T-helper 1 cell treated with Interleukin-12 subunit alpha and Interleukin-12 subunit beta and Interleukin-4 antibody, amounts not matched to agents 30 ng/mL and 1 ng/mL, for 36 hours (primary cell): ENCODE results near the gene CIBAR2. TPM values are rescaled to one million over a fixed set of nuclear protein-coding genes. Genes with fewer than 3 reads are reported as not detected.

Experiments used
- intact Hi-C: fragments of 100-400 bp; cut with micrococcal nuclease; formaldehyde crosslinking; loops from one replicate; pipeline ENCODE4 v1.15.1; 2024
- total RNA-seq: library from RNA; stranded (reverse); gene quantifications from 2 replicates; pipeline ENCODE4 v1.2.3, GENCODE V29; 2022

Gene CIBAR2
- total RNA-seq, 1 donor from 2014 or later = not detected

DNA sequence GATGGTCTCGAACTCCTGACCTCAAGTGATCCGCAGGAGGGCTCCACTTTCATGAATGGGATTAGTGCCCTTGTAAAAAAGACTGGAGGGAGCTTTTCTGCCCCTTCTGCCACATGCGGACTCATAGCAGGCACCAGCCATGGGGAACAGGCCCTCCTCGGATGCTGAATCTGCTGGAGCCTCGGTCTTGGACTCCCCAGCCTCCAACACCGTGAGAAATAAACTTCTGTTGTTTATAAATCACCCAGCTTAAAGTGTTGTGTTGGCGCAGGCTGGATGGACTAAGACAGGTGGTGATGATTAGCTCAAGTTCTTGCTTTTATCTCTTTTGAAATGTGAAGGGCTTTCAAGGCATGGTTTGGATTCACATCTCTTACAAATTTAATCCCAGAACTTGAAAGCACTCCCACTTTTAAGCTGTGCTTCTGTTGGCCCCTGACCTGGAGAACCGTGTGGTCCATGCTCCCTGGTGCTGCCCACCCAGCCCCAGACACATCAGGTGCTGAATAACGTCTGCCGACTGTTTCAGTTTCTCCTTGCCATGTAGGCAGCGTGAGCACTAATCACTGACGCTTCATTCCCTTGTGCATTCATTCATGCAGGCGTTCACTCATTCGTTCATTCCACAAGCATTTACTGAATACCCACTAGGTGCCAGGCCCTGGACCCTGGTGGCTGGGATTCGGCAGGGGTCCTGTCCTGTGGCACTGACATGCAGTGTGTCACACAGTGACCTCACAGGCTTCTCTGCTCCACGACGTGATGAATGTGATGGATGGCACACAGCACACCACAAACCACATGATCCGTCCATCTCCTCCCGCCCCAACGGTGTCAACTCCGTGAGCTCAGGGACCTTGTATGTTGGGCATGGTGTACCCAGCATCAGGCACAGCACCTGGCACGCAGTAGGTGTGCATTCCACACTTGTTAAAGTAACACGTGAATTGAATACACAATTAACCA, 8.9 kb downstream of the CIBAR2 start:
- intact Hi-C loops = no loop called here

DNA sequence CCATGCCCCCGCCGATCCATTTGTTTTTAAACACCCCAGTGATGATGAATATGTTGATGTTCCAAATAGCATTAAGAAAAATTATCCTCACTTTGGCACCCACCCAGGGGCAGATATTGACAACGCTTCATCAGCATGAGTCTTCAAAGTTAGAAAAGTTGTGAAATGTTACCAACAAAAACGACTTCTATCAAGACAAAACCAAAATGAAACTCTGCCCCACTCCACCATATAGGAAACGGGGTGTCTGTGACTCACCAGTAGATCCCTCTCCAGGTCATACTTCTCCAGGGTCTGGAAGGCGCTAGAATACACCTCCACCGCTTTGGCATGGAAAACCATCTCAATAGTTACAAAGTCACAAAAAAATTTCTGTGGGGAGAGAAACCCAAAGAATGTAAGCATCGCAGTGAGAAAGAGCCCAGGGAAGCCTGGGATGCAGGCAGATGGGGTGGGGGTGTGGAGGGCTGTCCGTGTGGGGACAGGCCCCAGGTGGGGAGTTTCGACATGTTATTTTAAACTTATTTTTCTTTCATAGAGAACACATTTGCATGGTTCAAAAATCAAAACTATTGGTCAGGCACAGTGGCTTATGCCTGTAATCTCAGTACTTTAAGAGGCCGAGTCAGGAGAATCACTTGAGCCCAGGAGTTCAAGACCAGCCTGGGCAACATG, 10.2 kb downstream of the CIBAR2 start:
- intact Hi-C loops = no loop called here

DNA sequence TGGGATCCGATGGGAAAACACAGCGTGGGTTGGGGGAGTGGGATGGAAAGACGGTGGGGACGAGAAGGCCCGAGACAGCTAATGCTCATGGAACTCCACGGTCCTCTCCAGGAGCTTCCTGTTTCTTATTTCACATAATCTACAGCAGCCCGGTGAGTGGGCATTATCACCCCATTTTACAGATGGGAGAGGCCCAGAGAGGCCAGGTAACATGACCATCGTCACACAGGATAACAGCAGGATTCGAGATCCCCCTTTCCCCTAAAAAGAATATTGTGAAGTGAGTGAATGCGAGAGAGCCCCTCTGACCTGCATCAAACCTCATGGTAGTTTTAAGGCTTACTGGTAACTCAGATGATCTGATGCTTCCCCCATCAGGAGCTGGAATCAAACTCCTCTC, 12.0 kb downstream of the CIBAR2 start:
- intact Hi-C loops = no loop called here

DNA sequence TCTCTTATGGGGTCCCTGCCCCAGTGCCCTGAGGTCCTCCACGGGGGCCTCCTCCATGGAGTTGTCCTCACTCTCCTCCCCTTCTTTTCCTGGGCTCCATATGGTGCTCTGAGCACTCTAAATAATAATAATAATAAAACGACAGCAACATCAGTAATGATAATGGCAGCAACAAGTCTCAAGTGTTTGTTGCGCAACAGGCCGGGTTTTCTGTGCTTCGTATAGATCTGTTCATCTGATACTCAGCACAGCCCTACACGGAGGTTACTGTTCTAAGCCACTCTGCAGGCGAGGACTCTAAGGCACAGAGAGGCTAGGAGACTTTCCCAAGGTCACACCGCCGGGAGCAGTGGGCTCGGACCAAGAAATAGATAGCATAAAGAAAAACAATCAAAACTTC, 13.7 kb downstream of the CIBAR2 start:
- intact Hi-C loops = no loop called here

DNA sequence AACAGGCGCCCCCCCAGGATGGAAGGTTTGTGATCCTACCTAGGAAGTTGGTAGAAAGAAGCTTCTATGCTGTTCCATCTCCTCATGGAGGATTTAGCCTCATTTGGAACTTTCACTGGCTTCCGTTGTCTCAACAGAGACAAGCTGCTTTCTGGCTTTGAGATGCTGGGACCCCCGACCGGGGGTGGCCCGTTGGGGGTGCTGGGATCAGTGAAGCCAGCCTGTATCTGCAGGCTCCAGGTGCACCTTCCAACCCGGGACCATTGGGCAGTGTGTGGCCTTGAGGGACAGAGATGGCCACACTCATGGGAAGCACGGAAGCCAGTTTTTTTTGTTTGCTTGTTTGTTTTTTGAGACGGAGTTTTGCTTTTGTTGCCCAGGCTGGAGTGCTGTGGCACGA, 15.4 kb downstream of the CIBAR2 start:
- intact Hi-C loops = no loop called here

- intact Hi-C loops = no loop called here
These were observed 17.5 kb downstream of the CIBAR2 start for GRCh38 chr16:85094812-85095211.

DNA sequence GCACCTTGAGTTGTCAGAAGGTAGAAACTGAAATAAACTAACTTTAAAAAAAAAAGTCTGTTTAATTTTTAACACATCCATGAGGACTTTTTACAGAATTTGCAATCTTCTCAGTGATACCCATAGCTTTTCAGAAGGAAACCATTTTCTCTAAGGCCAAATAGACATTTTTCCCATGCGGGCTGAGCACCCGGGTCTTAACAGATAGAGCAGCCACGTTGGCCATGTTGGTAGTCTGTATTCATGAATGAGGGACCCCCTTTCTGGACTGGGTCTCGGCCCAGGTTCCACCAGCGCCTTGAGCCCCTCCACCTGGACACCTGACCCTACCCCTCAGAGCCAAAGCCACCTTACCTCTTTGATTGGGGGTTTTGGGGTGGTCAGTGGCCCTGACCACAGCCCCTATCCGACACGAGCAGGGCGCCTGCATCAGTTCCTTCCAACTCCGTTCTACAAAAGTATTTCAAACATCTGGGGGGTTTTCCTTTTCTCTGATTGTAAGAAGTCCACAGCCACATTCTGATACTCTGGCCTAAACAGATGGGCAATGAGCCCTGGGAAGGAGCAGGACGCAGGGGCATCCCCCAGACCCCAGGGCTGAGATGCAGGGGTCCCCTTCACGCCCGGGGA, 18.0 kb downstream of the CIBAR2 start:
- intact Hi-C loops = no loop called here

DNA sequence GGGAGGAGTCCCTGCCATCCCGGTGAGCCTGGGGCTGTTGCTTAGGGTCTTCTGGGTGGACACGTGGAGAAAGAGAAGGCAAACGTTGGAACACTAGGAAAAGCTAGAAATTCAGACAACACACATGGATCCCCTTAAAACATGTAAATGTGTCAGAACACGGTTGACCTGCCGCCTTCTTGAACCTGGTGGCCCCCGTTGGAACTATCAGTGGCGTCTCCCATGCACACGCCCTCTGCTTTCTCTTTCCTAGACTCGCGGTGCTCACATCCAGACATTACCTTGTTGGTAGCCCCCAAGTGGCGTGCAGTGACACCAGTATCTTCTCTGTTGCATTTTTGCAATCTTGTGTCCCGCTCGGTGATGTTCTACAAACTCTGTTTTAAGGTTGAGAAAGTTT, 18.6 kb downstream of the CIBAR2 start:
- intact Hi-C loops = no loop called here

DNA sequence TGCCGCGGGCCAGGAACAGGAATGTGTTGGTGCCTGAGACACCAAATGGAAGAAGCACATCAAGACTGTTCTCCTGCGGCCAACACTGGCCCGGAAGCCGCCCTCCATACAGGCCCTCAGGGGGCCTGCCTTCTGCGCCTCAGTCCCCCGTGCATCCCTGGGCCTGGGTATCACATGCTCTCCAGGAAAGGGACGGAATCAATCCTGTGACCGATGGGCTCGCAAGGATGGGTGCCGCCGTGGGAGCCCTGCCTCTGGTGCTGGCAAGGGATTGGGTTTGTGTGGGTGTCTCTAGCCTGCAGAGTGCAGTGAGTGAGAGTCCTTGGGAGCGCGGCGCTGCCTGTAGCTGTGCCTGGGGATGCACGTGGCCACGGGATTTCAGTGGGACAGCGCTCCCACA, 19.4 kb downstream of the CIBAR2 start:
- intact Hi-C loops = no loop called here

DNA sequence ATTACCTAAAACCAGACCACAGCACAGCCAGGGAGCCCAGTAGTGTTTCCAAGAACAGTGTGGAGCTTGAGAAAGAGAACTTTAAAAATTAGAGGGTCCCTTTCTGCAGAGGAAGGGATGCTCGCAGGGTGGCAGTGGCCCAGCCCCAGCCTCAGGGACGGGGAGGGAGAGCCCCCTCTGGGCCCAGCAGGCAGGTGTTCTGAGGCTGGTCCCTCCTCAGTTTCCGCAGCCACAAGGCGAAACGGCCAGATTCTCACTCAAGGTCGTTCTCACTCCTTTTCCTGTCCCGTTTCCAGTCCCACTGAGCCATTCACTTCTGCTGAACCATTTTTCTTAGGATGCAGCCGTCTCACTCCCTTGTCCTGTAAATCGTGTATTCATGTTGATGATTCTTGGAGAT, 20.0 kb downstream of the CIBAR2 start:
- intact Hi-C loops = no loop called here

GRCh38 chr16:85091522-85091910, 20.8 kb downstream of the CIBAR2 start:
- intact Hi-C loops = no loop called here

GRCh38 chr16:85090873-85091521, 21.3 kb downstream of the CIBAR2 start:
- intact Hi-C loops = no loop called here

- intact Hi-C loops = no loop called here
These were observed 22.1 kb downstream of the CIBAR2 start for GRCh38 chr16:85090181-85090580.

DNA sequence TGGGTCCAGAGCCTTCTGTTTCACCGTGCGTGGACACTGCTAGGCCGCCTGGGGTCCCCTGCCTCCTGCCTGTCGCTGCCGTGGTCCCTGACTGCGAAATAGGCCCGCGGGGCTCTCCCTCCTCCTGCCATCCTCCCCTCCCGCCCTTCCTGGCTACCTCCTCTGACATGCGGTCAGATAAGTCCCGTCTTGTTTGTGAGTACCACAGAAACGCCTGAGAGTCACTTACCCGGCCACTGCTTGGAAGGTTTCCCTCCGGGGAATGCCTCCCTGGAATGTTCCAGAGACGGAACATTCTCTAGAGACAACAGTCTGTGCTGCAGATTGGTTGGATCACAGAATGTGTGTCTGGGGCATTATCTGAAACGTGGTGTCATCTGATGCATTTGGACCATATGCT, 22.7 kb downstream of the CIBAR2 start:
- intact Hi-C loops = no loop called here

DNA sequence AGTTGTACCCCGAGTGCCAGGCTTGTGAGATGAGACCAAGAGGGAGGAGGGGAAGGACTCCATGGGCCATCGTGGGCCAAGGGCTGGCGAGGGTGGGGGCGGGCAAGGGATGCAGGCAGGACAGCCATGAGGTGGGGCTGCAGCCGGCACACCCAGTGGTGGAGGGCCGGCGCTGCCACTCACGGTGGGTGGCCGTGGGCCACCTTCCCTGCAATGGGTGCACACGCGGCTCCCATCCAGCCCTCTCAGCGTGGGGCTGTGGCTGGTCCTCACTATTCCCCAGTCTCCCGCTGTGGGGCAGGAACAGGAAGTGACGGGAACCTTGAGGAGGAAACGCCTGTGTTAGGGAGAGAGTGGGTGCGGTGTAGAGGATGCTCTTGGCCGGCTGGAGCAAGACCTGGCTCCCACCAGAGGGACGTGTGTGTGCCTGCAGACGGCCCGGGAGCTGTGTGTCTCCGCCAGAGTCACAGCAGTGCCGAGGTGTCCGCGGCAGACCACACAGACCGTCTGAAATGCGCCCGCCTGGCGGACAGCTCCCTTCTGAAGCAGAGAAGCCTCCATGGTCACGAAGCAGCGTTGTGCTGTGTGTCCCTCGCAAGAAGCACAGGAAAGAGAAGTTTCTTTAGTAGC, 23.6 kb downstream of the CIBAR2 start:
- intact Hi-C loops = no loop called here

DNA sequence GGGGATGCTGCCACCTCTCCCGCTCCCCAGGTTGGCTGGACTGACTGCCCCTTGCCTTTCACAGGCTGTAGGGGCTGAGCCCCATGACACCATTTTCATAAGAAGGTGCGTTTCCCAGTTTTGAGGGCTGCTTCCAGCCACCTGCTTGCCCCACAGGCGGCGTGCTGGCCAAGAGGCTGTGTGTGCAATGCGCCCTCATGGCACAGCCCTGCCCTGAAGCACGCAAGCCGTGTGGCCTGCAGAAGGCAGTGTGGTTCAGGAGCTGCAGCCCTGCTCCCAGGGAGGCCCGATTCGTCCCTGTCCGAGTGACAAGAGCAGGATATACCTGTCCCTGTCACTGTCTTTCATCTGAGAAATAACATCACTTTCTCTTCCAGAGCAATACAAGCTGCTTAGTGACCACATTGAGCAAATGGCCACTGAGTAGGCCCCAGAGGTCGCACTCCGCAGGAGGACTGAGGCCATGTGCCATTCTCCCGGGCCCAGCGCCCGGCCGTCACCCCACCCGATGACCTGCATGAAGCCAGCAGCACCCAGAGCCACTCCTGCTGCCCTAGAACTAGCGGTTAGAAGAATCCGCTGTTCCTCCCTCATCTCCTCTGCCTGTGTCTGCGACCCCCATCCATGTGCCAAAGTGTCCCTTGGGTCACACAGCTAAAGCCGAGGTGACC, 24.2 kb downstream of the CIBAR2 start:
- intact Hi-C loops = no loop called here

DNA sequence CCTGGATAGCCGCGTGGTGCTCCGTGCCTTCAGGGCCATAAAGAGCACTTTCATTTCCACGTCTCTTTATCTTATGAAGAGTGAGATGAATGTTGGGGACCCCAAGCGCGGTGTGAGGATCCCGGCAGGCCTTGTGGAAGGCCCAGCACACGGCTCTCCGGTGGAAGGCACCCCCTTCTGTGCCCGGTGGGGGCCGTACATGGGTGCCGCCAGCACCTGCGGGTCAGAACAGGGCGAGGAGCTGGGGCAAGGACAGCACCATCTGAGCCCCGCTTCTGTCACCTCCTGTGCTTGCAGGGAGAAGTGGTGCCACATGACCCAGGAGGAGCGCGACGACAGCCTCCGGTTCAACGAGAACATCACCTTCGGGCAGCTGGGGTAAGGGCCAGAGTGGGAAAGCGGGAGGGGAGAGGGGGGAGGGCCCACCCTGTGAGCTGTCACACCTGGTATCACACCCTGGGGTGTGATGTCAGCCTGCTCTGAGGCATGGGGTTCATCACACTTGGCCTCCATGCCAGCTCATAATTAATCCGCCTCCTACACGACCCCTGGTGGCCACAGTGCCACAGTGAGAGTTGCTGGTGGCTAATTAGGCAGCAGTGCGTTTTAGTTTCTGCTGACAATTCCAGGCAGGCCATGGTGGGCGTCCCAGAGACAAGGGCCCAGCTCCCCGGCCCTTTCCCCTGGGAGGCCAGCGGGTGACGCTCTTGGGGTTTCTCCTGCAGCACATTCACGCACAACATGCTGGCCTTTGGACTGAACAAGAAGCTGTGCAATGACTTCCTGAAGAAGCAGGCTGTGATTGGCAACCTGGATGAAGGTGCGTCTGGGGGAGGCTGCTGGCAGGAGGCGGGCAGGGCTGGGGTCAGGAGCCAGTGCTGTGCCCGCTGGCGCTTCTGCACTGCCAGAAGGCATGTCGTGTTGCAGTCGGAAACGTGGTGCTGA, 25.7 kb downstream of the CIBAR2 start:
- intact Hi-C loops = loop anchor here (1.0 kb wide), 7 partner anchors 31 to 332 kb away; partner anchors contain the start of gene ZDHHC7

DNA sequence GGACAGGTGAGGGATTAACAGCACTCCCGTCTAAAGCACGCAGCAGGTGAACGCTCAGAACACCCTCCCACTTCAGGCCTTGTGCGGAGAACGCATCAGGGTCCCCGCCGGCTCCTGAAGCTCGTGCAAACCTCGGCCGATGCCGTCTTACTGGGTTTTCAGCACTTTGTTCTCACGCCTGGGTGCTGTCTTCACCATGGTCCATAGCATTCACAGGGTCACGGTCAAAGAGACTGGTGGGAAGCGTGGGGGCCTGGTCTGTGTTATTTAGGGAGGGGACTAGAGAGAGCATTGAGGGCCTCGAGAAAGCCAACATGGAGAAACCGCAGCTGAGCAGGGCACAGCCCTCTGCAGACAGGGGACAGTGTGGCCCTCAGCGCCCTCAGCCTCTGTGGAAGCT, 26.6 kb downstream of the CIBAR2 start:
- intact Hi-C loops = loop anchor here (1.0 kb wide), 7 partner anchors 30 to 331 kb away; partner anchors contain the start of gene ZDHHC7

- intact Hi-C loops = no loop called here
These were observed 27.3 kb downstream of the CIBAR2 start for GRCh38 chr16:85084841-85085510.
